IPS DF 6.9 (cell line): Measurements from ENCODE around the gene SHMT2.

Experiments
- DNase-seq: peaks from one replicate; pipeline ENCODE4 v3.0.0-alpha.2; 2013; ENCODE audit warnings: low read depth, low spot score
- H3K27ac ChIP-seq: one replicate; pipeline ENCODE4 v1.5.1; 2013; ENCODE audit warnings: low read length, control low read depth
- H3K27me3 ChIP-seq: 2 replicates; pipeline ENCODE4 v1.6.1; 2013; ENCODE audit warnings: mild to moderate bottlenecking, low read length; ENCODE audit not compliant: control insufficient read depth, insufficient read depth
- H3K36me3 ChIP-seq: 2 replicates; pipeline ENCODE4 v1.6.1; 2013; ENCODE audit warnings: low read length; ENCODE audit not compliant: control insufficient read depth, insufficient read depth
- H3K4me1 ChIP-seq: 2 replicates; pipeline ENCODE4 v1.6.1; 2013; ENCODE audit warnings: low read length; ENCODE audit not compliant: control insufficient read depth, insufficient read depth
- H3K4me3 ChIP-seq: 2 replicates; pipeline ENCODE4 v1.5.1; 2013; ENCODE audit warnings: mild to moderate bottlenecking, low read length
- H3K9me3 ChIP-seq: 2 replicates; pipeline ENCODE4 v1.6.1; 2013; ENCODE audit warnings: low read length, inconsistent platforms; ENCODE audit not compliant: control insufficient read depth, insufficient read depth
- WGBS: extraction: QIAGEN DNeasy Blood & Tissue Kit; methylation state at CpG from one replicate; pipeline ENCODE4 v1.1.7; 2013; ENCODE audit warnings: mixed read lengths, missing lambda C conversion rate; ENCODE audit not compliant: insufficient read length, insufficient coverage; 5-methylcytosine and 5-hydroxymethylcytosine counted together

The SHMT2 gene

DNA sequence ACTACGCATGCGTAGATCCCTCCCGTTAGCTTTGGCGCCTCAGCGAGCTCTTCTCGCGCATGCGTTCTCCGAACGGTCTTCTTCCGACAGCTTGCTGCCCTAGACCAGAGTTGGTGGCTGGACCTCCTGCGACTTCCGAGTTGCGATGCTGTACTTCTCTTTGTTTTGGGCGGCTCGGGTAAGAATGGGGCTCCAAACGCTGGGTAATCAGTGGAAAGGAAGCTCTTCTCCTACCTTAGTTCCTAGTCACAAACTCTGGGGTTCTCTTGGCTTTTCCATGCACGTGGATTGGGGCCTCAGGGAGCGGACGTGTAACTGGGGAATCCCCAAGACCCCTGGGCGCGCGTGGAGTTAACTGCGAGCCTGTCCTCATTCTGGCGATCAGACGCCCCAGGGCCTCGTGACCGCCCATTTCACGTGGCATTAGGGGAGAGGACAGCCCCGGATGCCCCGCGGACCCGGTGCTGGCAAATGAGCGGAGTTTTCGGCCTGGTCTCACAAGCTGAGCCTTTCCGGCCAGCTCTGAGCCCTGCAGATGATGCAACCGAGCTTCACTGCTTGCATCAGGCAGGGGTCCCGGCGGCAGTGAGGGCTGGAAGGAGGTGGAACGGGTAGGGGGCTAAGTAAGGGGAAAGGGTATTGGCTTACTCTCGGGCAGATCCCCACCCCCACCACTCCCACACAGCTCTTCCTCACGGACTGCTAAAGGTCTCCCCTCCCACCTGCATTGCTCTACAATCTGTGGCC, at the start of gene SHMT2:
SHMT2 (plus strand) TSS at position 78 of the 747 bp plus-strand sequence; CDS start at position 146, 68 bp downstream.
- H3K4me1 ChIP-seq: peaks cover 9% of the 10 kb centered on the region
- peaks cover 31% of the 10 kb centered on the region for H3K36me3 ChIP-seq
- peak within 1 kb of the TSS; percentile 77 for H3K4me3 ChIP-seq
- peaks cover 20% of the 10 kb centered on the region for H3K27me3 ChIP-seq
- WGBS: no CpG with 5 or more reads among the region's 42 CpGs
- H3K9me3 ChIP-seq: no peaks in the 10 kb centered on the region
- no peak within 1 kb of the TSS for H3K27ac ChIP-seq
- no peak for DNase-seq

DNA sequence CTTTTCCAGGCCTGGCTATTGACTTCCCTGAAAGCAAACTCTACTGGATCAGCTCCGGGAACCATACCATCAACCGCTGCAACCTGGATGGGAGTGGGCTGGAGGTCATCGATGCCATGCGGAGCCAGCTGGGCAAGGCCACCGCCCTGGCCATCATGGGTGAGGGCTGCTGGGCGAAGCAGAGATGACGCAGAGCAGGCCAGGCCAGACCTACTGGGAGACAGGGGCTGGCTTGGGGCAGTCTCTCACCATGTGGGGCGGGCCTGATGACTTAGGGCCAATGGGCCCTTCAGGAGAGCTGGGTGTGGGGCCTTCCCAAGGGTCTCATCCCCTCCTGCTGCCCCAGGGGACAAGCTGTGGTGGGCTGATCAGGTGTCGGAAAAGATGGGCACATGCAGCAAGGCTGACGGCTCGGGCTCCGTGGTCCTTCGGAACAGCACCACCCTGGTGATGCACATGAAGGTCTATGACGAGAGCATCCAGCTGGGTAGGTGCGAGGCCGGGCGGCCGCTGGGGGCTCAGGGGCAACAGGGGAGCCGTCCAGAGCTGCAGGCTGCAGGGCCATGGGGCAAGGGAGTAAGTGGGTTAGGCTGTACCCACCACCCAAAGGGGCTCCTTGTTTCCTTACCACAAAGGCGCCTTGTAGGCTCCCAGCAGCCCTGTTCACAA, 49.1 kb upstream of the SHMT2 start:
- no peaks in the 10 kb centered on the region for H3K27me3 ChIP-seq
- DNase-seq: no peak
- no peak overlapping the region for H3K27ac ChIP-seq
- H3K4me1 ChIP-seq: no peaks in the 10 kb centered on the region
- H3K36me3 ChIP-seq: peaks cover 66% of the 10 kb centered on the region
- H3K4me3 ChIP-seq: no peak overlapping the region
- no peaks in the 10 kb centered on the region for H3K9me3 ChIP-seq
- WGBS: no CpG with 5 or more reads among the region's 20 CpGs

DNA sequence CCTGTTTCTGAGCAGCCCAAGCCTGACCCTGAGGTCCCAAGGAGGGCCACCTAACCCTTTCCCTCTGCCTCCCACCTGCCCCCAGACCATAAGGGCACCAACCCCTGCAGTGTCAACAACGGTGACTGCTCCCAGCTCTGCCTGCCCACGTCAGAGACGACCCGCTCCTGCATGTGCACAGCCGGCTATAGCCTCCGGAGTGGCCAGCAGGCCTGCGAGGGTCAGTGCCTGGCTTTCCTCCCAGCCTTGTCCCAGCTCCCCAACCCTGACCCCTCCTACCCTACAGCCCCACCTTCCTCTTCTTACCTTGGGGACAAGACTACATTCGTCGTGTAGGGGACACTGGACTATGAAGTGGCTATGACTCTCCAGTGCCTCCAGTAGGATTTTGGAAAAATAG, 48.4 kb upstream of the SHMT2 start:
- Histone ChIP-seq H3K4me1 (no peaks in the 10 kb centered on the region), H3K4me3 (no peak overlapping the region), H3K9me3 (no peaks in the 10 kb centered on the region), H3K36me3 (peaks cover 71% of the 10 kb centered on the region), H3K27me3 (no peaks in the 10 kb centered on the region), H3K27ac (no peak overlapping the region)
- no peak for DNase-seq
- no CpG with 5 or more reads among the region's 9 CpGs for WGBS

DNA sequence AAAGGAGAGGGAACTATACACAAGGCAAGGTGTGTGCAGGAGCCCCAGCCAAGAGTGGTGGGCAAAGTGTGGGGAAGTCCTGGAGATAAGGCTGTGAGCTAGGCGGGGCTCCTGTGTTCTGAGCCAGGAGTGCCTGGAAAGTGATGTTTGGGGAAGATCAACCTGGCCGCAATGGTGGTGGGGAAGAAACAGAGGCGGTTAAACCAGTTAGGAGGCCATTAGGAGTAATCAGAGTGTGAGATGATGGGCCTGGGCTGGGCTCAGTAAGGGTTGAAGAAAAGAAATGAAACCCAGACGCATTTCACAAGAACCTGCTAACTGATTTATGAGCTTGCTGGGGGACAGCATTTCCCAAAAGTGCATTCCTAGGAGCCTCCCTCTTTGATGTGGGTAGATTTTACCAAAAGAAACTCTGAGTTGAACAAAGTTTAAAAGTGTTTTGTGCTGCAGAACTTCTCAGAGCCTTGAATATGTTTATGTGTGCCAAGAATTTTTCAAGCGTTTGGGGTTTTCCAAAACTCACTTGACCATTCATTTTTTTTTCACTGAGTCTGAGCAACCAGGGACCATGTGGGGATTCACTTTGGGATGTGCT, 47.9 kb upstream of the SHMT2 start:
- H3K4me3 ChIP-seq: no peak overlapping the region
- no peaks in the 10 kb centered on the region for H3K9me3 ChIP-seq
- no CpG with 5 or more reads among the region's 5 CpGs for WGBS
- H3K27ac ChIP-seq: no peak overlapping the region
- H3K4me1 ChIP-seq: no peaks in the 10 kb centered on the region
- no peak for DNase-seq
- no peaks in the 10 kb centered on the region for H3K27me3 ChIP-seq
- H3K36me3 ChIP-seq: peaks cover 73% of the 10 kb centered on the region

DNA sequence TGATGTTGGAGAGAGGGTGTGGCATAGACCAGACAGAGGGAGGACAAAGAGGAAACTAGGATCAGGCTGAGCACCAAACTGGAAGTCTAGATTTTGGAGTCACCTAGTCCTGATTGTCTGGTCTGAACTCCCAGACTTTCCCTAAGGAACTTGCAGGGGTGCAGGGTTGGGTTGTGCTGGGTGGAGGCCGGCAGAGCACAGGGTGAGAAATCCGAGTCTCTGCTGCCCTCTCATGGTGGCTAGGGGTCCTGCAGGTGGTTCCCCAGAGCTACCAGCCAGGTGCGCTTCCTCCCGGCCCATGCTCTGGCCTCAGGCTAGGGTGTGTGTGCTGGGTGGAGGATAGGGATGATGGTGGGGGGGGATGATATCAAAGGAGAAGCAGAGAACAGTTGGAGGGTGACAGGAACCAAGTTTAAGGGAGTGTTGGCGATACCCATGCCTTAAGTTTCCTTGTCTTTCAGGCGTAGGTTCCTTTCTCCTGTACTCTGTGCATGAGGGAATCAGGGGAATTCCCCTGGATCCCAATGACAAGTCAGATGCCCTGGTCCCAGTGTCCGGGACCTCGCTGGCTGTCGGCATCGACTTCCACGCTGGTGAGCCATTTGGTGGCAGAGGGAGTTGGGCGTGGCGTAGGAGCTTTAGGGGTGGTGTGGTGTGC, 46.5 kb upstream of the SHMT2 start:
- Histone ChIP-seq H3K36me3 (peaks cover 75% of the 10 kb centered on the region), H3K4me1 (no peaks in the 10 kb centered on the region), H3K27me3 (no peaks in the 10 kb centered on the region), H3K27ac (no peak overlapping the region), H3K9me3 (no peaks in the 10 kb centered on the region), H3K4me3 (no peak overlapping the region)
- peak; percentile 84 for DNase-seq
- WGBS: no CpG with 5 or more reads among the region's 13 CpGs

DNA sequence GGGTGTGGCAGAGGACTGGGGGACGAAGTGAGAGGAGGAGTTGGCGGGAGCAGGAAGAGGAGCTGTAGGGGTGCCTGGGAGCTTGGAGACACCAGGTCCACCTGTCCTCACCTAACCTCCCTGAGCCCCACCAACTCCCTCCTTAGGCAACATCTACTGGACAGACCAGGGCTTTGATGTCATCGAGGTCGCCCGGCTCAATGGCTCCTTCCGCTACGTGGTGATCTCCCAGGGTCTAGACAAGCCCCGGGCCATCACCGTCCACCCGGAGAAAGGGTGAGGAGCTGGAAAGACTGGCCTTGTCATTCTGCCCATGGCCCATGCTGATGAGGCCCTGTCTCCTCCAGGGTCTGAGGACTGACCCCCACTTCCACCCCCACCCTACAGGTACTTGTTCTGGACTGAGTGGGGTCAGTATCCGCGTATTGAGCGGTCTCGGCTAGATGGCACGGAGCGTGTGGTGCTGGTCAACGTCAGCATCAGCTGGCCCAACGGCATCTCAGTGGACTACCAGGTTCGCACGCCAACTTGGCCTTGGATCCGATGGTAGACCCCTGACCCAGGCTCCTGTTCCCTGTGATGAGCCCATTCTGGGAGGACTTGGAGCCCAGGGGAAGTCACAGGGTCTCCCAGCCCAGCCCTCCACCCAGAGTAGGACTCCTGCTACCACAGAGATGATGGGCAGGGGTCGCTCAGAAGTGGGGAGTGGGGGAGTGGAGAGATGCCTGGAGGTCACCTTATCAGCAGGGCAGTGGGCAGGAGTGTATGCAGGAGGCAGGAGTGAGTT, 45.4 kb upstream of the SHMT2 start:
- Histone ChIP-seq H3K4me1 (no peaks in the 10 kb centered on the region), H3K4me3 (no peak overlapping the region), H3K27me3 (no peaks in the 10 kb centered on the region), H3K9me3 (no peaks in the 10 kb centered on the region), H3K27ac (no peak overlapping the region), H3K36me3 (peaks cover 71% of the 10 kb centered on the region)
- WGBS: no CpG with 5 or more reads among the region's 22 CpGs
- DNase-seq: no peak

DNA sequence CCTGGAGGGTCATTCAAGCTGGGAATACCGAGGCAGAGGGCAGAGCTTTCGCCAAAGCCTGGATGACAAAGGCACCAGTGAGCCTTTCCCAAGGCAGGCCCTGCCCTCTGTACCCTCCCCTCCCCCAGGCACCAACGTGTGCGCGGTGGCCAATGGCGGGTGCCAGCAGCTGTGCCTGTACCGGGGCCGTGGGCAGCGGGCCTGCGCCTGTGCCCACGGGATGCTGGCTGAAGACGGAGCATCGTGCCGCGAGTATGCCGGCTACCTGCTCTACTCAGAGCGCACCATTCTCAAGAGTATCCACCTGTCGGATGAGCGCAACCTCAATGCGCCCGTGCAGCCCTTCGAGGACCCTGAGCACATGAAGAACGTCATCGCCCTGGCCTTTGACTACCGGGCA, 44.1 kb upstream of the SHMT2 start:
- Histone ChIP-seq H3K4me3 (no peak overlapping the region), H3K27me3 (no peaks in the 10 kb centered on the region), H3K27ac (no peak overlapping the region), H3K36me3 (peaks cover 65% of the 10 kb centered on the region), H3K9me3 (no peaks in the 10 kb centered on the region), H3K4me1 (no peaks in the 10 kb centered on the region)
- WGBS: no CpG with 5 or more reads among the region's 25 CpGs
- DNase-seq: no peak

DNA sequence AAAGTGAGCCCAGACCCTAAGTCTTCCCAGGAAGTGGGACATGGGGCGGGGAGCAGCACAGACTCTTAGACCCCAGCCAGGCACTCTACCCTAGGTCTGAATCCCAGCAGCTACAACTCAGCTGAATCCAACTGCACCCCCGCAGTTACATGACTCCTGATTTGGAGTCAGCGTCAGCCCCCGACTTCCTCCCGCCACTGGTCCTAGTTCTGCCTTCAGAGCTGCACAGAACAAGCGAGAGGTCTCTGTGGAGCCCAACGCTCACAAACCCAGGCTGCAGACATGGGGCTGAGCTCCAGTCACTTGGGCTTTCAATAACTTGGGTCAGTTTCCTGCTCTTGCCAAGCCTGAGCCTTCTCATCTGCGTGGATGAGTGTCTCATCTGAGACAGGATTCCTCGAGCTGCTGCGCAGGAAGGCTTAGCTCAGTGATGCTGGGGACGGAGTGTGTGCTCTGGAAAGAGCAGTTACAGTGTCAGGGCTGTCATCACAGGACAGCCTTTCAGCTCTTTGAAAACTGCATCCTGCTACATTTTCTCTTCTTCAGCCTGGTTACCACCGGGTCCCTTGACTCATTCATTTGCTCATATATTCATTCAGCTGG, 43.5 kb upstream of the SHMT2 start:
- H3K4me3 ChIP-seq: no peak overlapping the region
- peaks cover 65% of the 10 kb centered on the region for H3K36me3 ChIP-seq
- H3K27me3 ChIP-seq: no peaks in the 10 kb centered on the region
- WGBS: no CpG with 5 or more reads among the region's 12 CpGs
- H3K4me1 ChIP-seq: no peaks in the 10 kb centered on the region
- no peak for DNase-seq
- no peaks in the 10 kb centered on the region for H3K9me3 ChIP-seq
- H3K27ac ChIP-seq: no peak overlapping the region

DNA sequence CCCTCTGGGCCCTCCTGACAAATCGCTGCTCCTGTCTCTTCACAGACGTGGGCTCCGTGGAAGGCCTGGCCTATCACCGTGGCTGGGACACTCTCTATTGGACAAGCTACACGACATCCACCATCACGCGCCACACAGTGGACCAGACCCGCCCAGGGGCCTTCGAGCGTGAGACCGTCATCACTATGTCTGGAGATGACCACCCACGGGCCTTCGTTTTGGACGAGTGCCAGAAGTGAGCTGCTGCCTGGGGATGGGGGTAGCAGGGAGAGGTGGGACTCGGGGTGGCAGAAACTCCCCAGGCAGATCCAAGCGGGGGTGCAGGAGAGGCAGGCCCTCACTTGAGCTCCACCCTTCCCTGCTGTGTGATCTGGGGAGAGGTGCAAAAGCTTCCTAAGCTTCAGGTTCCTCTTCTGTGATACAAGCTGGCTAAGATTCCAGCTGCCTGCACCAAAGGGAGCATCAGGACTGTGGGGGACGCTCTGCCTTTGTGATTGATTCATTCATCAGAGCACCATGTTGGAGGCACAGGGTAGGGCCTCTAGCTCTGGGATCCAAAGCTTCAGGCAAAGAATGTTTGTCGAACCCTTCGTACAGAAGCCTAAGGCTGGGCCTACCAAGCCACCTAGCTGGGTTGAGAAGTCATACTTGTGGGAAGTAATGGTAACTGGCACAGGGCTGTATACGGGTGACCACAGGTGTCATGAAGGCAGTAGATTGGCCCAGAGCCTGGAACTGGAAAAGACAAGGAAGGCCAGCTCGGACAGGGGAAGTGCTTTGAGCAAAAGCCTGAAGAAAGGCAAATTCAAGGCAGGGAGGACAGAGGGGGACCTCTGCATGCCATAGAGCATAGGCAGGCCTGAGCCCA, 42.1 kb upstream of the SHMT2 start:
- H3K27ac ChIP-seq: no peak overlapping the region
- no peak for DNase-seq
- H3K9me3 ChIP-seq: no peaks in the 10 kb centered on the region
- H3K4me3 ChIP-seq: no peak overlapping the region
- H3K4me1 ChIP-seq: no peaks in the 10 kb centered on the region
- no CpG with 5 or more reads among the region's 21 CpGs for WGBS
- no peaks in the 10 kb centered on the region for H3K27me3 ChIP-seq
- H3K36me3 ChIP-seq: peaks cover 75% of the 10 kb centered on the region
